ENCODE measurements around the gene ALPL.

ALPL gene

GRCh38 chr1:21596174-21596573 is 87.0 kb downstream of the ALPL start:
- DNase-seq (ENCODE audit: low read depth in 2 of 2, low spot score in 1 of 2): no peak

DNA sequence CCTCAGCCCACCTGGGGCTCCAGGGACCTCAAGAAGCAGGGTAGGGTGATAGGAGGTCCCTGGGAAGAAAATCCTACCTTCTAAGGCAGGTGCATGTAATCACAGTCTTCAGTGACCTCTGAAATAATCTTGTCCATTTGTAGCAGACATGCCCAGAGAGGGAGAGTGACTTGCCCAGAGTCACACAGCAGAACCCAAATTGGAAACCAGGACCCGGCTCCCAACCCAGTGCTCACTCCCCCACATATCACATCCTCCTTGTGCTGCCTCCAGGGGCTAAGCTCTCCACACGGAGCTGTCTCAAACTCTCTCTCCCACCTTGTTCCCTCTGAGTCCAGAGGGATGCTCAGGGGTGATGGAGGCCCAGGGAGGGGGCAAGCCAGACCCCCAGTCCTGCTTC is 87.4 kb downstream of the ALPL start:
- DNase-seq (ENCODE audit: low read depth in 2 of 2, low spot score in 1 of 2): no peak

DNA sequence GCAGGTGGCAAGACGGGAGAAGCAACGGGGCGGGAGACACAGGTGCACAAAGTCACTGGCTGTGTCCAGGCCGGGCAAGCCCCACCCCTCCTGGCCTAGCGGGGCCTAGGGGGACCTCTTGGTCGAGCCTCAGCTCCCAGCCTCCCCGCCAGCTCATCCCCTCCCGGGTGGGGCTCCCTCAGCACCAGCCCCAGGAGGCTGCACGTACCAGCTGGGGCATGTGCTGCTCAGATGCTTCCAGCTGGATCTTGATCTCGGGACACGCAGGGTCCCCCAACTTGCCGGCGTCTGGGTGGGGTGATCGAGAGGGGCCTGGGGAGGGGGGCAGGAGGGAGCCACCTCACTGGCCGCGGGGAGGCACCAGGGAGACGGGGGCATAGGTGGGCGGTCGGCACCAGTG is 88.5 kb downstream of the ALPL start:
- no peak for DNase-seq (ENCODE audit: low read depth in 2 of 2, low spot score in 1 of 2)

DNA sequence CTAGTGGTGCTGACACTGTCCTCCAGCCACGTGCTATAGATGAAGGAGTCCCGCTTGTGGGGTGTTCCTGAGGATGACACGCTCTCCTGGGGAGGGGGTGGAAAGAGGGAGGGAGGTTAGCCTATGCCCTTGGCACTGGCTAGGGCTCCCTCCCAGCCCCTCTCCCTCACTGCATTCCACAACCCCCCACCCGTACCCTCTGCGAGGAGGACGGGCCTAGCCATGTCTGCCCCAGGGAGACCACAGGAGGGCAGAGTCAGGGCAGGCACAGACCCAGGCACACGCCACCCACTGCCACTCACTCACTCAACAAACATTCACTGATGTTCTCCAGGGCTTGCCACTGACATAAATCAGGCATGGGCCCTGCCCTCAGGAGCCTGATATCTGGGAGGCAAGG is 89.2 kb downstream of the ALPL start:
- DNase-seq (ENCODE audit: low read depth in 2 of 2, low spot score in 1 of 2): no peak

- no peak for DNase-seq (ENCODE audit: low read depth in 2 of 2, low spot score in 1 of 2)
Measured at GRCh38 chr1:21598904-21599303, 89.7 kb downstream of the ALPL start.

DNA sequence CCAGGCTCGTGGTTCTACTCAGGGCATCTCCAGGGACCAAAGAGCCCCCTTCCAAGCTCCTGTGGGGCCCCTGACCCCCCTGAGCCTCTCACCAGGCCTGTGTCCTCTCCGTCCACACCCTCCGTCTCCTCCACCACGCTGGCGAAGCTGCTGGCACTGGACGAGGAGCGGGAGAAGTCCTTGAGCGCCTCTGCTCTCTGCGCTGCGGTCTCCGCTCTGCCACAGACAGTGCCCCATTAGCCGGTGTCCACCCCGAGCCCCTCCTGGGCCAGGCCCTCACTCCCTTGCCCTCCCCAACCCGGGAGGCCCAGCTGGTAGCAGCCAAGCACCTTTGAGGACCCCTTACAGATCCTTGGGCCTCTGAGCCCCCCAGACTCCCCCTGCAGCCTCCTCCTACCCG is 90.2 kb downstream of the ALPL start:
- DNase-seq (ENCODE audit: low read depth in 2 of 2, low spot score in 1 of 2): no peak

DNA sequence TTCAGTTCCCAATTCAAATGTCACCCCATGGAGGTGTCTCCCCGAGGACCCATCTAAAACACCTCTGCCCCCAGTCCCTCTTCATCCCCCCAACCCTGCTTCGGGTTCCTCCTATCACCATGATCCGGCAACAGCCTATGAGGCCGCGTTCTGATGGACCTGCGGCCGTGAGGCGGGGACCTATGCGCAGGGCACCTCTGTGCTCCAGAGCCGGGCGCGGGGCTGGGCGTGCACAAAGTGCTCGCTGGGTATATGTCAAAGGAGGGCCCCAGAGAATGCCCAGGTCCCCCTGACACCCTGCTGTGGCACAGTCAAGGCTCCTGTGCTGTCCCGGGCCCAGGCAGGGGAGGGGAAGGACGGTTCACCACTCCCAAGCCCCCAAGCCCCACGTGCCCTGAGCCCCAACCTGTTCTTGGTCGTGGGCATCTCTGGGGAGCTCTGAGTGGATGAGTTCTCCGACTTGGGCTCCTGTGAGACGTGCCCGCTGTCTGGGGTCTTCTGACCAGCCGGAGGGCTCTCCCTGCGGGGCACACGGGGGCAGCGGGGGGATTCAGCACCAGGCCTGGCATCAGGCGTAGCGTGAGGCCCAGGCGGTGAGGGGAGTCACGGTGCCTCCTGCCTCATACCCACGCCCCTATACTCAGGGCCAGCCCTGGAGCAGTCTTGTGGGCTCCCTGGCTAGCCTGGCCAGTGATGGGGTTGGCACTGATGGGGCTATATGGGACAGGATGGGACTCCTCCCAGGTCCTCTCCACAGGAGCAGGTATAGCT is 92.2 kb downstream of the ALPL start:
- no peak for DNase-seq (ENCODE audit: low read depth in 2 of 2, low spot score in 1 of 2)

- no peak for DNase-seq (ENCODE audit: low read depth in 2 of 2, low spot score in 1 of 2)
Measured at GRCh38 chr1:21603177-21604138, 94.2 kb downstream of the ALPL start.

DNA sequence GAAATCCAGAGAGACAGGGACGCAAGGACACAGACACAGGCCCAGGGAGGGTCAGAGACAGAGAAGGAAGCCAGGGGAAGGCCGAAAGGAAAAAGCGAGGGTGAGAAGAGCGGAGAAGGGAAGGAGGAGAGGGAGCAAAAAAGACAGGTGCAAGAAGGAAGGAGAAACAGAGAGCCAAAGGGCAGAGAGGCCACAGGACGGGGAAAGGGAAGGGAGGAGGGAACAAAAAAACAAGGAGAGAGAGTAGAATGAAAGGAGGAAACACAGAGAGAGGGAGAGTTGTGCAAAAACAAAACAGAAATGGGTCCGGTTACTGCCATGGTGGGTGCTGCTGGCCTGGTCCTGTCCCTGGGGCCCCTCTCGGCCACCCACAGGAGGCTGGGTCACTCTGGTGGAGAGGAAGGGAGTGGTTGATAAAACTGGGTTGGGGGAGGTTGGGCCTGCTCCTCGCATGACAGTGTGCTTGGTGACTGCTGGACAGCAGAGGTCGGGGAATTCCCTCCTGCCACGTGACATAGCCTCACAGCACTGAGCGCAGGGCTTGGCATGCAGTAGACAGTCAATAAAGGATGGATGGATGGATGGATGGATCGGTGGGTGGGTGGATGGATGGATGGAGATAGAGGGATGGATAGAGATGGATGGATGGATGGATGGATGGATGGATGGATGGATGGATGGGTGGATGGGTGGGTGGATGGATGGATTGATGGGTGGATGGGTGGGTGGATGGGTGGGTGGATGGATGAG is 95.2 kb downstream of the ALPL start:
- no peak for DNase-seq (ENCODE audit: low read depth in 2 of 2, low spot score in 1 of 2)

DNA sequence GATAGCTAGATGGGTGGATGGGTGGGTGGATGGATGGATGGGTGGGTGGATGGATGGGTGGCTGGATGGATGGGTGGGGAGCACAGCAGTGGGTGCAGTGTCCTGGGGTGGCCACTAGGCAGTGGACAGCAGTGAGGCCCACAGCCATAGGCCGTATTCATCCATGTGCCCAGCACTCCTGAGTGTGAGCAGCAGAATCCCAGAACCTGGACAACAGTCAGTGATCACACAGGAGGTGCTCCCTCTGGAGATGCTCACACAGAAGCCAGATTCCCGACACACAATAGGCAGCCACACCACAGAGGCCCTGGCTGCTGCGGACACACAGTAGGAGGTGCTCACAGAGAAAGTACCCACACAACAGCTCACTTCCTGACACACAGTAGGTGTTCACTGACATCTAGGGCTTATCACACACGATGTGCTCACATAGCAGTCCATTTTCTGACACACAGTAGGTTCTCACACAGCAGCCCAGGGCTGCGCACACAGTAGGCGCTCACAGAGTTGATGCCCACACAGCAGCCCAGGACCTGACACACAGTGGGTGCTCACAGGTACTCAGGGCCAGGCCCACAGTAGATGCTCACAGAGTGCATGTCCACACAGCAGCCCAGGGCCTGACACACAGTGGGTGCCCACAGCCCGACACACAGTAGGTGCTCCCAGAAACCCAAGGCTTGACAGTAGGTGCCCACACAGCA is 95.9 kb downstream of the ALPL start:
- no peak for DNase-seq (ENCODE audit: low read depth in 2 of 2, low spot score in 1 of 2)

DNA sequence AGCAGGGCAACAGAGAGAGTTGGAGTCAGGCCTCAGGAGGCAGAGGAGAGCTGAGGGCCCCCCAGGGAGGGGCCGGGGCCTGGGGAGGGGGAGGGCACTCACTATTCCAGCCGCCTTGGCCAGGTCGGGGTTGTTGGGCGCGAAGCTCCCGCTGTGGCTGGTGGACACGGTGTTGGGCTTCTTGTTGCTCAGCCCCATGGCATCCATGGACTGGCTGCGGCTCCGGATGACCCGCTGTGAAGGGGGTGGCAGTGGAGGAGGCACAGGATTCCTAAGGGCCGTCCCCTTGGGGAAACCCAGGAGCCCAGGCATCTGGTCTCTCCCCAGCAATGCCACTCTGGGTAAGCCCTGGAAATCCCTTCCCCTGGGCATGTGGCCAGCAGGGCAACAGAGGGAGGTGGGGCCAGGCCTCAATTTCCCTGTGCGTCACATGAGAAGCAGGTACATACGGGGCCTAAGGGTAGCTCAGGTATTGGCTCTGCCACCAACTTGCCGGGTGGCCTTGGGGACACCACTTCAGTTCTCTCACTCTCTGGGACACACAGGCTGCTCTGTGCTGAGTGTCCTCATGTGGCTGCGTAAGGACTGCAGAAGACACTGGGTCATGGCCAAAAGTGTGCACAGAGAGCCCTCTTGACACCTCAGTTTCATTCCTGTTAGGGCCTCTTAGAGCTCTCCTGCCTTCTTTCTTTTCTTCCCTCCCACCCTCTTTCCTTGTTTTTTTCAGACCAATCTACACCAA is 96.9 kb downstream of the ALPL start:
- no peak for DNase-seq (ENCODE audit: low read depth in 2 of 2, low spot score in 1 of 2)

GRCh38 chr1:21607549-21608529 is 98.6 kb downstream of the ALPL start:
- no peak for DNase-seq (ENCODE audit: low read depth in 2 of 2, low spot score in 1 of 2)

DNA sequence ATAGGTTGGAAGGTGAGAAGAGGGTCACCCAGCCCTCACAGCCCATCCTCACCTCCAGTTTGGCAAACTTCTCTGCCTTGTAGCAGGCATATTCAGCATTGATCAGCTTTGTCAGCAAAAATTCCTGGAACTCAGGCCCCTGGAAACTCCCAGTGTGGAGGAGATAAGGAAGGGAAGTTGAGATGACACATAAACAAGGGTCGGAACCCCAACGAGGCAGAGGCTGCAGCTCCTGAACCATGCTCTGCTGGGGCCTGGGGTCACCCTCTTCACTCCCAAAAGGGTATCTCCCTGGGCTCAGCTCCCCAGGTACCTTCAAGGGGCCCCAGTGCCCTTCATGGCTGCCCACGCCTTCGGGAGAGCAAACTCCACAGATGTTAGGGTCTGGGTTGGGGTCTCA is 99.6 kb downstream of the ALPL start:
- DNase-seq (ENCODE audit: low read depth in 2 of 2, low spot score in 1 of 2): no peak

DNA sequence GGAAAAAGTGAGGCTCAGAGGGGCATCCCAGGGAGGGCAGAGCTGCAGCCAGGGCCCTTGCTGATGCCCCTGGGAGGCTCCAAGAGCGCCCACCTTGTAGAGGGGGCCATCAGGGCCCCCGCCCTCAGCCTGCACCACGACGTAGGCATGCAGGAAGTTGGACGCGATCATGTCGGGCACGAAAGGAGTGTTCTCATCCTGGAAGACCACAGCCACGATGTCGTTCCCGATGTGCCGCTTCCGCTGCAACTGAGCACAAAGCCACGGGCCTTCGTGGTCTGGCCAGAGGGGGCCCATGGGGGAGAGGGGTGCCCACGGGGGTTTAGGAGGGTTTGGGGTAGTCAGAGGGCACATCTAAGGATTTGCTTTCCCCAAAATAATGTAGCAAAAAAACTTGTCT is 100.8 kb downstream of the ALPL start:
- no peak for DNase-seq (ENCODE audit: low read depth in 2 of 2, low spot score in 1 of 2)

DNA sequence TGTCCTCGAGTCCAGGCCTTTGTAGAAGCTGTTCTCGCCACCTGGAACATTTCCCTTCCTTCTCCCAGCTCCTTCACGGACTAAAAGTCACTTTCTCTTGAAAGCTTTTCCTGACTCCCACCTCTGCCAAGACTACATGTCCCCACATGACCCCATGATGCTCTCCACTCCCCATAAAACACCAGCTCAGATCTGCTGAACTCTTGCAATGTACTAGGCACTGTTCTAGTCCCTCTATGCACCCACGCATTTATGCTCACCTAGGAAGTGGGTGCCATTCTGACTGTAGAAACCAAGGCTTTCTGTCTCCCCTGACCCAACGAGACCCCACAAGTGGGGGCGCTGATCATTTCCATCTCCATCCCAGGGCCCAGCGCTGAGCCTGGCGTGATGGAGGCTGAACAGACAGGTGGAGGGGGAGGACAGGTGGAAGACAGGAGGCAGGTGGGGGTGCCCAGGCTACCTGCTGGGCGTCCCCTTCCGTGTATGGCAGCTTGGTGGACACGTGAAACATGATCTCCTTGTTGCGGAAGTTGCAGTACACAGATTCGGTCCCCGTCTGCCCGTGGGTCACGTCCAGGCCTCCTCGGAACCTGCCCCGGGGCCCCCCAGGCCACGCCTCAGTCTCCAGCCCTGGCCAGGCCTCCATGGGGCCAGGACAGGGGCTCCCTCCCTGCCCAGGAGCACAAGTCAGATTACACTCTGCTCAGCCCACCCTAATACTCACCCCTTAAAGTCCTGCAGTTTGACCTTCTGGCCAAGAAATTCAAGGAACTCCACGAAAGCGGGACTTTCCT is 102.0 kb downstream of the ALPL start:
- no peak for DNase-seq (ENCODE audit: low read depth in 2 of 2, low spot score in 1 of 2)

- DNase-seq (ENCODE audit: low read depth in 2 of 2, low spot score in 1 of 2): no peak
Measured at GRCh38 chr1:21612057-21612456, 102.8 kb downstream of the ALPL start.

GRCh38 chr1:21613072-21613867 is 104.0 kb downstream of the ALPL start:
- no peak for DNase-seq (ENCODE audit: low read depth in 2 of 2, low spot score in 1 of 2)
